ENCODE measurements around the gene NUP58. TPM values are rescaled to one million over a fixed set of nuclear protein-coding genes. Genes with fewer than 3 reads are reported as not detected.
A peak's percentile ranks its signal among the peaks of the same experiment; 100 is the strongest.

NUP58 gene
- polyA plus RNA-seq, 1 donor (not counting 4 experiments of a cell fraction or from before 2014, with no cell fraction given), result 51.5 TPM

DNA sequence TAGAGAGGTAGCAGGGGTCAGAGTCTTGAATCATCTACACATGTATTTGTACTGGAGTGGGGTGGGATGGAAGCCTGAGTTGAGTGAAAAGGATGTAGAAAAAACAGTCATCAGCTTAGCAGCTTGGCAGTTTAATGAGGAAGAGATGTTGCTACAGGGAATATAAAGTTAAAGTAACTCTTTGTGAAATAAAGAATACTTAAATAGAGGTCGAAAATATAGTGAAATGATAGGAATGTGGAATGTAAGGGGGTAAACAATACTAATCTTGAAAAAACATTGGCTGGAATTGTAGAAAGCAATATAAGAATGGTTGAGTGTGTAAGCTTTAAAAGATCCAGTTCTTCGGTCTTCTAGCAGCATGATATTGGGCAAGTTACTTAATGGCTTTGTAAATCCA lies 22.7 kb downstream of the NUP58 start:
- peaks cover 7 to 22% of the 10 kb centered on the region in 2 experiments for H3K36me3 ChIP-seq (ENCODE audit: control insufficient read depth in 2 of 2, extremely low read depth in 1 of 2, insufficient read depth in 2 of 2, low read length in 2 of 2)
- peaks cover 2% of the 10 kb centered on the region for H3K4me1 ChIP-seq (ENCODE audit: control insufficient read depth, extremely low read depth, insufficient read depth, low read length)
- H3K27ac ChIP-seq (ENCODE audit: control insufficient read depth, insufficient read depth, low read length), result no peak overlapping the region
- no peaks in the 10 kb centered on the region for H3K9me3 ChIP-seq (ENCODE audit: control insufficient read depth, low read depth, low read length)
- no peak for TF ChIP-seq EZH2 (IDR thresholded peaks at IDR 0.05; ENCODE audit: low read length)
- TF ChIP-seq, protein P1, sequence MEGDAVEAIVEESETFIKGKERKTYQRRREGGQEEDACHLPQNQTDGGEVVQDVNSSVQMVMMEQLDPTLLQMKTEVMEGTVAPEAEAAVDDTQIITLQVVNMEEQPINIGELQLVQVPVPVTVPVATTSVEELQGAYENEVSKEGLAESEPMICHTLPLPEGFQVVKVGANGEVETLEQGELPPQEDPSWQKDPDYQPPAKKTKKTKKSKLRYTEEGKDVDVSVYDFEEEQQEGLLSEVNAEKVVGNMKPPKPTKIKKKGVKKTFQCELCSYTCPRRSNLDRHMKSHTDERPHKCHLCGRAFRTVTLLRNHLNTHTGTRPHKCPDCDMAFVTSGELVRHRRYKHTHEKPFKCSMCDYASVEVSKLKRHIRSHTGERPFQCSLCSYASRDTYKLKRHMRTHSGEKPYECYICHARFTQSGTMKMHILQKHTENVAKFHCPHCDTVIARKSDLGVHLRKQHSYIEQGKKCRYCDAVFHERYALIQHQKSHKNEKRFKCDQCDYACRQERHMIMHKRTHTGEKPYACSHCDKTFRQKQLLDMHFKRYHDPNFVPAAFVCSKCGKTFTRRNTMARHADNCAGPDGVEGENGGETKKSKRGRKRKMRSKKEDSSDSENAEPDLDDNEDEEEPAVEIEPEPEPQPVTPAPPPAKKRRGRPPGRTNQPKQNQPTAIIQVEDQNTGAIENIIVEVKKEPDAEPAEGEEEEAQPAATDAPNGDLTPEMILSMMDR (optimal IDR thresholded peaks at IDR 0.05 in 1 of 3, IDR thresholded peaks at IDR 0.05 in 1 of 3, conservative IDR thresholded peaks at IDR 0.05 in 1 of 3; ENCODE audit: extremely low read depth in 1 of 3, insufficient read depth in 2 of 3, low read length in 3 of 3), result no peak
- H3K4me2 ChIP-seq (ENCODE audit: control insufficient read depth, extremely low read depth, insufficient read depth, low read depth, low read length), result no peak overlapping the region
- DNase-seq (ENCODE audit: low read depth, low spot score) (no peak), FAIRE-seq (no peak)
- no peak overlapping the region for H3K9ac ChIP-seq (ENCODE audit: control insufficient read depth, extremely low read depth, insufficient read depth, low read length)
- H3K27me3 ChIP-seq (ENCODE audit: control insufficient read depth, extremely low read depth, insufficient read depth, low read length), result no peaks in the 10 kb centered on the region
- H3K4me3 ChIP-seq (ENCODE audit: control insufficient read depth in 2 of 3, extremely low read depth in 1 of 3, insufficient read depth in 2 of 3, low read depth in 1 of 3, low read length in 3 of 3), result no peak overlapping the region
- no peaks in the 10 kb centered on the region for H3K9me1 ChIP-seq (ENCODE audit: control insufficient read depth, extremely low read depth, insufficient read depth, low read length)
- no peaks in the 10 kb centered on the region for H4K20me1 ChIP-seq (ENCODE audit: control insufficient read depth, extremely low read depth, insufficient read depth, low read length)
- H3K79me2 ChIP-seq (ENCODE audit: control insufficient read depth, insufficient read depth, low read length), result no peaks in the 10 kb centered on the region
- no peak overlapping the region for H2AFZ ChIP-seq (ENCODE audit: control insufficient read depth, low read length)
- dilution Hi-C loops (cut with MboI; ENCODE audit: extremely low pct_ligation_motif_present, low sequenced_read_pairs), result no loop called here

DNA sequence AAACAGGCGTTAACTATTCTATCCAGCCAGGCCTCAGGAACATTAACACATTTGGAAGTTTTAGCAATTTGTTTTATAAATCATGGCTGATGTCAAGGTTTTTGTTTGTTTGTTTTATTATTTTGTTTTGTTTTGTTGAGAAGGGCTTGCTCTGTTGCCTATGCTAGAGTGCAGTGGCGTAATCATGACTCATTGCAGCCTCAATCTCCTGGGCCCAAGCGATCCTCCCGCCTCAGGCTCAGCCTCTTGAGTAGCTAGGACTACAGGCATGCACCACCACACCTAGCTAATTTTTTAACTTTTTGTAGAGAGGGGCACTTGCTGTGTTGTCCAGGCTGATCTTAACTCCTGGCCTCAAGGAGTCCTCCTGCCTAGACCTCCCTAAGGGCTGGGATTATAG lies 28.3 kb downstream of the NUP58 start:
- peak overlapping the region; percentile 39 for H3K27ac ChIP-seq (ENCODE audit: control insufficient read depth, insufficient read depth, low read length)
- H3K4me2 ChIP-seq (ENCODE audit: control insufficient read depth, extremely low read depth, insufficient read depth, low read depth, low read length), result no peak overlapping the region
- H3K27me3 ChIP-seq (ENCODE audit: control insufficient read depth, extremely low read depth, insufficient read depth, low read length), result no peaks in the 10 kb centered on the region
- H3K4me1 ChIP-seq (ENCODE audit: control insufficient read depth, extremely low read depth, insufficient read depth, low read length), result peaks cover 7% of the 10 kb centered on the region
- dilution Hi-C loops (cut with MboI; ENCODE audit: extremely low pct_ligation_motif_present, low sequenced_read_pairs), result no loop called here
- peaks cover 10 to 23% of the 10 kb centered on the region in 2 experiments for H3K36me3 ChIP-seq (ENCODE audit: control insufficient read depth in 2 of 2, extremely low read depth in 1 of 2, insufficient read depth in 2 of 2, low read length in 2 of 2)
- no peaks in the 10 kb centered on the region for H3K9me1 ChIP-seq (ENCODE audit: control insufficient read depth, extremely low read depth, insufficient read depth, low read length)
- H3K4me3 ChIP-seq (ENCODE audit: control insufficient read depth in 2 of 3, extremely low read depth in 1 of 3, insufficient read depth in 2 of 3, low read depth in 1 of 3, low read length in 3 of 3), result no peak overlapping the region
- TF ChIP-seq, protein P1 (optimal IDR thresholded peaks at IDR 0.05 in 1 of 3, IDR thresholded peaks at IDR 0.05 in 1 of 3, conservative IDR thresholded peaks at IDR 0.05 in 1 of 3; ENCODE audit: extremely low read depth in 1 of 3, insufficient read depth in 2 of 3, low read length in 3 of 3), result no peak
- no peak for TF ChIP-seq EZH2 (IDR thresholded peaks at IDR 0.05; ENCODE audit: low read length)
- no peak overlapping the region for H2AFZ ChIP-seq (ENCODE audit: control insufficient read depth, low read length)
- no peak overlapping the region for H3K9ac ChIP-seq (ENCODE audit: control insufficient read depth, extremely low read depth, insufficient read depth, low read length)
- no peaks in the 10 kb centered on the region for H3K9me3 ChIP-seq (ENCODE audit: control insufficient read depth, low read depth, low read length)
- H4K20me1 ChIP-seq (ENCODE audit: control insufficient read depth, extremely low read depth, insufficient read depth, low read length), result no peaks in the 10 kb centered on the region
- FAIRE-seq, result no peak
- no peak for DNase-seq (ENCODE audit: low read depth, low spot score)
- peaks cover 6% of the 10 kb centered on the region for H3K79me2 ChIP-seq (ENCODE audit: control insufficient read depth, insufficient read depth, low read length)
